GM19438 (cell line): ENCODE data around the gene DTHD1.

ENCODE experiments used
- ATAC-seq: cut with Tn5 transposase; IDR thresholded peaks from one replicate; pipeline ENCODE4 v1.9.1; 2021; ENCODE audit warnings: low read depth; ENCODE audit not compliant: unreplicated experiment

DTHD1 gene

DNA sequence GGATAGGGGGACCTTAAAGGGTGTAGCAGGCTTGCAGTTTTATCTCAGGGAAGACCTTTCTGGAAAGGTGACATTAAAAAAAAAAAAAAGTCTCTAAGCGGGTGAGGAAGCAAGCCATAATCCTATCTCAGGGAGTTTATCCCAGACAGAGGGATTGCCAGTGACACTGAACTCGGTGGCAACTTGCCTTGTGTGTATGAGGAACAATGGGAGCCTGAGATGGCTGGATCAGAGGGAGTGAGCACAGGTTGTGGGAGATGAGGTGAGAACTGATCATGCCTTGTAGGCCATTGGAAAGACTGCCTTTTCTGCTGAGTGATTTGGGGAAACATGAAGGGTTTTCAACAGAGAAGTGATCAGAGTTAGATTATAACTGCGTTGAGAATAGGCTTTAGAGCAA lies 31.1 kb downstream of the DTHD1 start:
- no peak for ATAC-seq

GRCh38 chr4:36313301-36313700 lies 31.9 kb downstream of the DTHD1 start:
- no peak for ATAC-seq

DNA sequence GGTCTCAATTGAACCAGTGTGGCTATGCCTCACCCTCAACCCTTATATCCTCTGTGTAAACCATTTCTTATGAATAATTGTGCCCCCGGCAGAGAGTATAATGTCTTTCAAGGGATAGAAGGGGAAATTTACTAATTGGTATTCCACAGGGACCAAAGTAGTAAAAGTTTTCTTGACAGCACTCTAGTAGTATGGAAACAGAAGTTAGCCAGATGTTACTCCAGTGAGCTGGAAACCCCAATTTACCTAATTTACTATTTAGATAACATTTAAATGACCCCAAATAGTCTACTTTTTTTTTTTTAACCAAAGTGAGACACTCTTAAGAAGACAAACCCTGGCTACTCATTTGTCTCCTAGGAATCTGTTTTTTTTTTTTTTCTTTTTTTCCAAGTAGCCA lies 32.3 kb downstream of the DTHD1 start:
- no peak for ATAC-seq

DNA sequence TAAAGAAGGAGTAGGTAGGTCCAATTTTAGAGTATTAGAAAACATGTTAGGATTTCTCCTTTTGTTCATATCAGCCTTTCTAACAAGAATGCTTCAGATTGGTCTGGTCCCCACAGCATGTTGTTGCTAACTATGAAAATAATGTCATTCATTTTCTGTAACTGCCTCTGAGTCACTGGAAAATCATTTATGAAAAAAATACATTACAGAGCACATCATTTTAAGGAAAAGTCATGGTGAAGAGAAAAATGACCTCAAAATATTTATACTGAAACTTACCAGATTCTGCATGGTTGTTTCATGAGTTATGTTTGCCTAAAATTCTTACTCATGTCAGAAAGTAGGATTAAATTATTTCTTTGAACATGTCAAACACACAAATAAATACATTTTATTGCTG lies 35.2 kb downstream of the DTHD1 start:
- ATAC-seq = no peak

- no peak for ATAC-seq
Measured at GRCh38 chr4:36317721-36318120, 36.3 kb downstream of the DTHD1 start.

GRCh38 chr4:36320117-36320896 lies 38.9 kb downstream of the DTHD1 start:
- peak; percentile 53 for ATAC-seq

GRCh38 chr4:36321176-36321575 lies 39.8 kb downstream of the DTHD1 start:
- ATAC-seq = no peak

- ATAC-seq = no peak
Measured at GRCh38 chr4:36322921-36323354, 41.5 kb downstream of the DTHD1 start.

GRCh38 chr4:36323816-36324419 lies 42.5 kb downstream of the DTHD1 start:
- no peak for ATAC-seq

- no peak for ATAC-seq
Measured at GRCh38 chr4:36324808-36325207, 43.4 kb downstream of the DTHD1 start.

DNA sequence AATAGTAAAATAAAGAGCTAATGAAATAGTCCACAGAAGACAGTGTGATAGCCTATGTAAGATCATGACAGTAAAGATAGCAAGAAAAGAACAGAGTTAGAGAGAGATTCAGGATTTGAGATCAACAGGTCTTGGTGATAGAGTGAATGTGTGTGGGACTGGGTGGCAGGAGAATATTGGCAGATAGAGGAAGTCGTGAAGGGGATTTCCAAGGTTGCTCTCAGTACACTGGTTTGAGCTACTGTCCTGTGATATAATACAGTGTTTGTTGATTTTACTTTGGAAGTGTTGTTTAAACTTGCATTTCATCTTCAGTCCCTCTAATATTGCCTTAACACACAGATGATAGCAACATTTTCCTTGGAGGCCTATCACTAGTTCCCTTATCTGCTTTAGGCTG lies 44.1 kb downstream of the DTHD1 start:
- ATAC-seq = peak; percentile 60

- ATAC-seq = no peak
Measured at GRCh38 chr4:36325926-36326325, 44.5 kb downstream of the DTHD1 start.

DNA sequence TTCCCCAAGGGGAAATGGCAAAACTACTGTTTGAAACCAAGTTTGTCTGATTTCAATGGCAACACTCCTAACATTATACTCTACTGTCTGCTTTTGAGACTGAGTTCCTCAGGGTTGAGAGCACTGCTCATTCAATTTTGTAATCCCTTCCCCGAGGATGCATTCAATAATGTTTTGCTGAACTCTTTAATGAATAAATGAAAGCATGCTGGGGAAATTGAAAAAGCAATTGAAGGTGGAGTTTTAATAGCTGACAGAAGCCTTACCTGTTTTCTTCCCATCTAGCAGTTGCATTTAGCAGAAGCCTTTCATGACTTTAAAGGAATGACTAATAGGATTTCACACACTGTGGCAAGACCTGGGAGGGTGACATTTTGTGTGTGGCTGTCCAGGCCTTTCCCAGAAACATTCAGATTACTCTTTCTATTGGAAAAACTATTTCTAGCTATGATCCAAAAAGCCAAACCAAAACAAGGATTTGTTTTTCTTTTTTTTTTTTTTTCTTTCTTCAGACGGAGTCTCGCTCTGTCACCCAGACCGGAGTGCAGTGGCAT lies 45.1 kb downstream of the DTHD1 start:
- ATAC-seq = no peak

- no peak for ATAC-seq
Measured at GRCh38 chr4:36327400-36327799, 46.0 kb downstream of the DTHD1 start.

GRCh38 chr4:36328130-36328529 lies 46.7 kb downstream of the DTHD1 start:
- ATAC-seq = no peak

DNA sequence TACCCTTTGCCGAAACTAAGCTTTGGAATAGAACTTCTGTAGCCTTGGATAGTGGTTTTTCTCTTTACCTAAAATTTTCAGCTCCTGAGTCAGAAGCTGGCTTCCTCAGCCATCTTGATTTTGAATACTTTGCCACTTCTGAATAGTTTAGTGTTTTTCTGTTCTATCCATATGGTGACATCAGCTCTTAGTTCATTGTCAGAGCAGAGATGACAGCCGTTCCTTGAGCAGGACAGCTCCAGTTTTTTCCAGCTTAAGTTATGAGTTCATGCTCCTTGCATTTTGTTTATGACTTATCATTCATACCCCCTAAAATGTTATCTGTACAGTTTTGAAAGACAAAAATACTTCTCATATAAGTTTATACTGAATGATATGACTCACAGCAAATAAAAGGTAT lies 47.8 kb downstream of the DTHD1 start:
- ATAC-seq = no peak

DNA sequence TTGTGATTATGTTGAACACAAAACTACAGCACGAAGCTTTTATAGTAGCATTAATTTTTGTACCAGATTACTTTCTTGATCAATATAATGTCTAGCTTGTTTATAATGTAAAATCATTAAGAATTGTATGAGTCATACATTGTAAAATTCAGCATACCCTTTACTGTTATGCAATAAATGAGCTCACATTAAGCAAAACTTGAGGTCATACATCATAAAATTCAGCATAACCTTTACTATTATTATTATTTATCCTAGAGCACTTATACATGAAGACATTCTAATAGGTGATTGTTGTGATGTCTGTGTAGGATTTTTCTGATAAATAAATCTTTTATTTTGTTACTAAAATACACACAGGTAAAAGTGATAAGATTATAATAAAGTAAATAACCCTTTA lies 49.4 kb downstream of the DTHD1 start:
- no peak for ATAC-seq

DNA sequence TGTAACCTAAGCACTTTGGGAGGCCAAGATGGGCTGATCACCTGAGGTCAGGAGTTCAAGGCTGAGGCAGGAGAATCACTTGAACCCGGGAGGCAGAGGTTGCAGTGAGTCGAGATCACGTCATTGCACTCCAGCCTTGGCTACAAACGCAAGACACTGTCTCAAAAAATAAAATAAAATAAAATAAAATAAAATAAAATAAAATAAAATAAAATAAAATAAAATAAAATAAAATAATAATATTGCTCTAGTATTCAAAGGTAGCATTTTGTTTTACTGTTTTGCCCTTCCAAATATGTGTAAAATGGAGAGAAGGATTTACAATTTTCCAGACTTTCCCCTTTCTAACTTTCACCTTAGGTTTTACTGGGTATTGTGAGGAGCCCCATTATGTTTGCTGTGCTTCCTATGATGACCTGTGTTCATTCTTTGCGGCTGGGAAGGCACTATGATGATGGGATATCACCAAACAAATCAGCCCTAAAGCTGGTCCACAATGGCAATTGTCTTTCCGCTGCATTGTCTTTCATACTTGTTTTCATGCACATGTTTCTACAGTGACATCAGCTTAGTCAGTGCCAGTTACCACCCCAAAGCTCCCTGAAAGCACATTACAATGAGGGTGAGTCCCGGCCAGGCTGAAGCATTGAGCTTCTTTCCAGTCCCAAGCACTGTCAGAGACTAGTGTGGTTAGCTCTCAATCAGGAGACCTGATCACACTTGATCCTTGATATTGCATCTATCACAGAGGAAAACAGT lies 50.8 kb downstream of the DTHD1 start:
- peak; percentile 83 for ATAC-seq

DNA sequence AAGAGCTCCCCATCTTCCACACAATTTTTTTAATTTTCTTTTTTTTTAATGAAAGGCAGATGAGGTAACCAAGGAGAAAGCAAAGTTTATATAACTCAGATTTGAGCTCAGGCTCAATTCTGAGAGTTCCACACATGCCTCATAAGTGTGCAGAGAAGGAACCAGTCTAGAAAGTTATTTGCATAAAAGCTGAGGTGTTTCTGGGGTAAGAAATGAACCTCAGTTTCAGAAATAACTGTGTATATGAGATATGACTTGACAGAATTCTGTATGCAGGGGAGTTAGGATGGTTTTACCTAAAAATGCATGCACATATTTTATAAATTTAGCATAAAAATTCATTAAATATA lies 51.3 kb downstream of the DTHD1 start:
- peak; percentile 98 for ATAC-seq

GRCh38 chr4:36333303-36333877 lies 52.0 kb downstream of the DTHD1 start:
- ATAC-seq = no peak

- no peak for ATAC-seq
Measured at GRCh38 chr4:36337665-36338185, 56.3 kb downstream of the DTHD1 start.
